ENCODE measurements around the gene SGTA.

SGTA gene

GRCh38 chr19:2768365-2769132, 14.5 kb downstream of the SGTA start:
- DNase-seq: no peak

- no peak for DNase-seq
Measured at GRCh38 chr19:2767688-2768087, 15.4 kb downstream of the SGTA start.

GRCh38 chr19:2766594-2767372, 16.3 kb downstream of the SGTA start:
- DNase-seq: no peak

GRCh38 chr19:2765376-2765775, 17.7 kb downstream of the SGTA start:
- DNase-seq: no peak

- no peak for DNase-seq
Measured at GRCh38 chr19:2764945-2765344, 18.1 kb downstream of the SGTA start.

GRCh38 chr19:2763687-2764086, 19.4 kb downstream of the SGTA start:
- DNase-seq: no peak

- no peak for DNase-seq
Measured at GRCh38 chr19:2762783-2763496, 20.1 kb downstream of the SGTA start.

- DNase-seq: no peak
Measured at GRCh38 chr19:2761876-2762782, 20.9 kb downstream of the SGTA start.

- DNase-seq: no peak
Measured at GRCh38 chr19:2761309-2761677, 21.8 kb downstream of the SGTA start.

GRCh38 chr19:2759965-2760364, 23.1 kb downstream of the SGTA start:
- no peak for DNase-seq

- no peak for DNase-seq
Measured at GRCh38 chr19:2759362-2759761, 23.7 kb downstream of the SGTA start.

- no peak for DNase-seq
Measured at GRCh38 chr19:2758601-2759313, 24.3 kb downstream of the SGTA start.

GRCh38 chr19:2756921-2757881, 25.9 kb downstream of the SGTA start:
- DNase-seq: no peak

- no peak for DNase-seq
Measured at GRCh38 chr19:2756477-2756876, 26.6 kb downstream of the SGTA start.

- no peak for DNase-seq
Measured at GRCh38 chr19:2755811-2756210, 27.3 kb downstream of the SGTA start.

- DNase-seq: no peak
Measured at GRCh38 chr19:2755448-2755705, 27.7 kb downstream of the SGTA start.

- DNase-seq: no peak
Measured at GRCh38 chr19:2754659-2755447, 28.2 kb downstream of the SGTA start.

- no peak for DNase-seq
Measured at GRCh38 chr19:2751438-2751830, 31.6 kb downstream of the SGTA start.

GRCh38 chr19:2750808-2751437, 32.1 kb downstream of the SGTA start:
- no peak for DNase-seq

GRCh38 chr19:2747349-2747748, 35.7 kb downstream of the SGTA start:
- DNase-seq: no peak

All from 8988T (cell line).